Measurements from ENCODE around the gene ZNF804B.

Gene ZNF804B

GRCh38 chr7:89336121-89336520 lies 576.6 kb downstream of the ZNF804B start:
- no peak for DNase-seq
- Histone ChIP-seq H3K27ac (ENCODE audit: low read depth, low read length) (no peak overlapping the region), H2BK5ac (ENCODE audit: low read length) (no peak overlapping the region), H3K27me3 (ENCODE audit: insufficient read depth, low read length, poor library complexity) (no peaks in the 10 kb centered on the region), H3K4me1 (ENCODE audit: control insufficient read depth, low read depth, low read length) (no peaks in the 10 kb centered on the region), H3K9ac (ENCODE audit: low read length) (no peak overlapping the region), H3K23ac (ENCODE audit: low read length) (no peak overlapping the region), H3K36me3 (ENCODE audit: control insufficient read depth, insufficient read depth, low read length) (no peaks in the 10 kb centered on the region), H3K79me1 (ENCODE audit: low read length) (no peaks in the 10 kb centered on the region), H2BK120ac (ENCODE audit: low read depth, low read length) (no peak overlapping the region), H3K79me2 (ENCODE audit: control insufficient read depth, insufficient read depth, low read length) (no peaks in the 10 kb centered on the region), H2BK15ac (replicated peaks; ENCODE audit: low read depth) (no peak overlapping the region), H3K18ac (ENCODE audit: low read length) (no peak overlapping the region), H2AK5ac (ENCODE audit: low read length) (no peak overlapping the region), H4K5ac (ENCODE audit: low read length) (no peak overlapping the region), H3K4ac (ENCODE audit: low read depth, low read length) (no peak overlapping the region), H3K4me2 (ENCODE audit: low read length) (no peak overlapping the region), H3K4me3 (ENCODE audit: low read length) (no peak overlapping the region), H4K8ac (ENCODE audit: low read depth, low read length) (no peak overlapping the region), H3K56ac (ENCODE audit: low read length) (no peak overlapping the region)
- WGBS (ENCODE audit: extremely low coverage, insufficient coverage, low lambda C conversion rate) = no CpG with 5 or more reads among the region's 5 CpGs

- 100% methylated on average over 1 of the region's 3 CpGs for WGBS (ENCODE audit: extremely low coverage, insufficient coverage, low lambda C conversion rate)
Observed at GRCh38 chr7:89339748-89340147, 580.2 kb downstream of the ZNF804B start.

DNA sequence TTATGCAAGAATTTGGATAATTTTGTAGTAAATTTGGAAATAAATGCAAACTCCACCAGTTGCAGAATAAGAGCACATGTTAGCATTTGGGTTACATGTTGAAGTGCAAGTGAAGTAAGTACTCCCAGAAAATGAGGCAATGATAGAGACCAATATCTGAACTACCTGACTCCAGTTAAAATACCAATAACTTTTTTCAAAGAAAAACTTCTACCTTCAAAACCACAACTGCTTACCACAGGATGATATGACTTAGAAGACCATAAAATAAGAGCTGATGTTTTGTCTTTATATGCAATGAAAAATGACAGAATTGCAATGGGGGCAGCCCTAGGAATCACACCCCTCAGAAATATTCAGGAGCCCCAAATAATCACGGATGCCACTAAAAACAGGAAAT lies 597.6 kb downstream of the ZNF804B start:
- DNase-seq = no peak
- no peak overlapping the region for H3K4me2 ChIP-seq (ENCODE audit: low read length)
- H2BK120ac ChIP-seq (ENCODE audit: low read depth, low read length) = no peak overlapping the region
- no peak overlapping the region for H3K23ac ChIP-seq (ENCODE audit: low read length)
- H3K9ac ChIP-seq (ENCODE audit: low read length) = no peak overlapping the region
- no peak overlapping the region for H3K56ac ChIP-seq (ENCODE audit: low read length)
- H3K27ac ChIP-seq (ENCODE audit: low read depth, low read length) = no peak overlapping the region
- H3K4ac ChIP-seq (ENCODE audit: low read depth, low read length) = no peak overlapping the region
- no peak overlapping the region for H3K4me3 ChIP-seq (ENCODE audit: low read length)
- no peak overlapping the region for H2BK5ac ChIP-seq (ENCODE audit: low read length)
- no peak overlapping the region for H2BK15ac ChIP-seq (replicated peaks; ENCODE audit: low read depth)
- no peaks in the 10 kb centered on the region for H3K36me3 ChIP-seq (ENCODE audit: control insufficient read depth, insufficient read depth, low read length)
- H3K27me3 ChIP-seq (ENCODE audit: insufficient read depth, low read length, poor library complexity) = no peaks in the 10 kb centered on the region
- H4K8ac ChIP-seq (ENCODE audit: low read depth, low read length) = no peak overlapping the region
- no peak overlapping the region for H2AK5ac ChIP-seq (ENCODE audit: low read length)
- H3K4me1 ChIP-seq (ENCODE audit: control insufficient read depth, low read depth, low read length) = no peaks in the 10 kb centered on the region
- H3K18ac ChIP-seq (ENCODE audit: low read length) = no peak overlapping the region
- no peaks in the 10 kb centered on the region for H3K79me2 ChIP-seq (ENCODE audit: control insufficient read depth, insufficient read depth, low read length)
- H3K79me1 ChIP-seq (ENCODE audit: low read length) = no peaks in the 10 kb centered on the region
- no CpG with 5 or more reads among the region's 1 CpG for WGBS (ENCODE audit: extremely low coverage, insufficient coverage, low lambda C conversion rate)
- no peak overlapping the region for H4K5ac ChIP-seq (ENCODE audit: low read length)

More at GRCh38 chr7:89339748-89340147, 580.2 kb downstream of the ZNF804B start:
- Histone ChIP-seq H3K56ac (ENCODE audit: low read length) (no peak overlapping the region), H3K36me3 (ENCODE audit: control insufficient read depth, insufficient read depth, low read length) (no peaks in the 10 kb centered on the region), H3K79me2 (ENCODE audit: control insufficient read depth, insufficient read depth, low read length) (no peaks in the 10 kb centered on the region), H4K5ac (ENCODE audit: low read length) (no peak overlapping the region), H3K18ac (ENCODE audit: low read length) (no peak overlapping the region), H3K4ac (ENCODE audit: low read depth, low read length) (no peak overlapping the region), H3K23ac (ENCODE audit: low read length) (no peak overlapping the region), H3K27ac (ENCODE audit: low read depth, low read length) (no peak overlapping the region), H2AK5ac (ENCODE audit: low read length) (no peak overlapping the region), H4K8ac (ENCODE audit: low read depth, low read length) (no peak overlapping the region), H2BK120ac (ENCODE audit: low read depth, low read length) (no peak overlapping the region), H3K9ac (ENCODE audit: low read length) (no peak overlapping the region), H2BK15ac (replicated peaks; ENCODE audit: low read depth) (no peak overlapping the region), H3K4me3 (ENCODE audit: low read length) (no peak overlapping the region), H3K27me3 (ENCODE audit: insufficient read depth, low read length, poor library complexity) (no peaks in the 10 kb centered on the region), H3K4me2 (ENCODE audit: low read length) (no peak overlapping the region), H3K79me1 (ENCODE audit: low read length) (no peaks in the 10 kb centered on the region), H3K4me1 (ENCODE audit: control insufficient read depth, low read depth, low read length) (no peaks in the 10 kb centered on the region), H2BK5ac (ENCODE audit: low read length) (no peak overlapping the region)
- no peak for DNase-seq

GRCh38 chr7:89377219-89377618 lies 617.7 kb downstream of the ZNF804B start:
- WGBS (ENCODE audit: extremely low coverage, insufficient coverage, low lambda C conversion rate) = no CpG with 5 or more reads among the region's 3 CpGs
- no peak overlapping the region for H3K56ac ChIP-seq (ENCODE audit: low read length)
- H4K5ac ChIP-seq (ENCODE audit: low read length) = no peak overlapping the region
- H2BK15ac ChIP-seq (replicated peaks; ENCODE audit: low read depth) = no peak overlapping the region
- no peaks in the 10 kb centered on the region for H3K79me2 ChIP-seq (ENCODE audit: control insufficient read depth, insufficient read depth, low read length)
- no peak overlapping the region for H3K9ac ChIP-seq (ENCODE audit: low read length)
- H3K4me1 ChIP-seq (ENCODE audit: control insufficient read depth, low read depth, low read length) = no peaks in the 10 kb centered on the region
- no peak overlapping the region for H4K8ac ChIP-seq (ENCODE audit: low read depth, low read length)
- H2BK120ac ChIP-seq (ENCODE audit: low read depth, low read length) = no peak overlapping the region
- H3K36me3 ChIP-seq (ENCODE audit: control insufficient read depth, insufficient read depth, low read length) = no peaks in the 10 kb centered on the region
- no peak overlapping the region for H2BK5ac ChIP-seq (ENCODE audit: low read length)
- no peaks in the 10 kb centered on the region for H3K27me3 ChIP-seq (ENCODE audit: insufficient read depth, low read length, poor library complexity)
- DNase-seq = no peak
- no peak overlapping the region for H3K23ac ChIP-seq (ENCODE audit: low read length)
- H3K4me3 ChIP-seq (ENCODE audit: low read length) = no peak overlapping the region
- no peak overlapping the region for H3K18ac ChIP-seq (ENCODE audit: low read length)
- H3K4ac ChIP-seq (ENCODE audit: low read depth, low read length) = no peak overlapping the region
- H3K4me2 ChIP-seq (ENCODE audit: low read length) = no peak overlapping the region
- H3K79me1 ChIP-seq (ENCODE audit: low read length) = no peaks in the 10 kb centered on the region
- H3K27ac ChIP-seq (ENCODE audit: low read depth, low read length) = no peak overlapping the region
- H2AK5ac ChIP-seq (ENCODE audit: low read length) = no peak overlapping the region

- WGBS (ENCODE audit: extremely low coverage, insufficient coverage, low lambda C conversion rate) = 100% methylated on average over 1 of the region's 1 CpG
- no peak for DNase-seq
- H3K9ac ChIP-seq (ENCODE audit: low read length) = no peak overlapping the region
- no peaks in the 10 kb centered on the region for H3K36me3 ChIP-seq (ENCODE audit: control insufficient read depth, insufficient read depth, low read length)
- no peak overlapping the region for H3K18ac ChIP-seq (ENCODE audit: low read length)
- no peaks in the 10 kb centered on the region for H3K79me1 ChIP-seq (ENCODE audit: low read length)
- no peak overlapping the region for H4K5ac ChIP-seq (ENCODE audit: low read length)
- H4K8ac ChIP-seq (ENCODE audit: low read depth, low read length) = no peak overlapping the region
- no peaks in the 10 kb centered on the region for H3K79me2 ChIP-seq (ENCODE audit: control insufficient read depth, insufficient read depth, low read length)
- H3K4ac ChIP-seq (ENCODE audit: low read depth, low read length) = no peak overlapping the region
- no peak overlapping the region for H2BK5ac ChIP-seq (ENCODE audit: low read length)
- H3K56ac ChIP-seq (ENCODE audit: low read length) = no peak overlapping the region
- no peaks in the 10 kb centered on the region for H3K4me1 ChIP-seq (ENCODE audit: control insufficient read depth, low read depth, low read length)
- no peak overlapping the region for H2BK120ac ChIP-seq (ENCODE audit: low read depth, low read length)
- no peak overlapping the region for H2AK5ac ChIP-seq (ENCODE audit: low read length)
- no peak overlapping the region for H3K23ac ChIP-seq (ENCODE audit: low read length)
- no peaks in the 10 kb centered on the region for H3K27me3 ChIP-seq (ENCODE audit: insufficient read depth, low read length, poor library complexity)
- H3K27ac ChIP-seq (ENCODE audit: low read depth, low read length) = no peak overlapping the region
- H3K4me2 ChIP-seq (ENCODE audit: low read length) = no peak overlapping the region
- no peak overlapping the region for H2BK15ac ChIP-seq (replicated peaks; ENCODE audit: low read depth)
- no peak overlapping the region for H3K4me3 ChIP-seq (ENCODE audit: low read length)
Observed at GRCh38 chr7:89385411-89385810, 625.9 kb downstream of the ZNF804B start.

Measured in mesendoderm (in vitro differentiated cells).